HG03439 (cell line): Measurements from ENCODE around the gene GADL1.

Source experiments
- ATAC-seq: cut with Tn5 transposase; IDR thresholded peaks from one replicate; pipeline ENCODE4 v1.9.1; 2021; ENCODE audit warnings: mild to moderate bottlenecking, moderate library complexity; ENCODE audit not compliant: unreplicated experiment

GADL1 gene

DNA sequence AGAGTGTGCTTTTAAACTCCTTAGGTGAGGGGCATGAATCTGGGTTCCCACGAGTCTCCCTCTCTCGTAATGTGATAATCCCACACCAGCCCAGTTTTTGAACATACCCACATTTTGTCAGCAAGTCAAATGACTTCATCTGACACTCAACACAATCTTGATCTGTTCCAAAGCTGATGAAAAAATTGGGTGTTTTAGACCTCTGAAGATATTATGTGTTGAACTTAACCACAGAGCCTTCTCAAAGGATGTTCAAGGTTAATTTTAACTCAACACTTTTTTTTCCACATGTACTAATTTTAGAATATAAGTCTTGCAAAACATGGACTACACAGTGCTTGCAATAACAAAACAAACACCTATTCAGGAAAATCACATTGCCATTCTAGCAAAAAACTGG lies 164.9 kb downstream of the GADL1 start:
- ATAC-seq, result no peak

DNA sequence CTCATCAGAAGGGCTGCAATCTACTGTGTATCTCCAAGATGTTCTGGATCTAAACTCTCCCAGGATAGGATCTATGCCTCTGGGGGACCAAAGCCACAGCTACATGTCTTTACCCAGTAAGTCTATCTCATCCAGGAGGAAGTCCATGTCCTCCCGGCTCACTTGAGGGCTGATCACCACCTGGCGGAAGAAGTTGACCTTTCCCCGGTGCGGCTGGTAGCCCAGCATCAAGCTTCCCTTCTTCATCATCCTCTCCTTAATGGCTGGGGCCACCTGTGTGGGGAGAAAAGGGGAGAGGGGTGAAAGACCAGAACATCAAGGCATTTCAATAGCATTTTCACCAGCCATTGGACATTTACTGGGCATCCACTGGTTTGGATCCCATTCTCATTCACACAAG lies 166.3 kb downstream of the GADL1 start:
- ATAC-seq, result no peak

DNA sequence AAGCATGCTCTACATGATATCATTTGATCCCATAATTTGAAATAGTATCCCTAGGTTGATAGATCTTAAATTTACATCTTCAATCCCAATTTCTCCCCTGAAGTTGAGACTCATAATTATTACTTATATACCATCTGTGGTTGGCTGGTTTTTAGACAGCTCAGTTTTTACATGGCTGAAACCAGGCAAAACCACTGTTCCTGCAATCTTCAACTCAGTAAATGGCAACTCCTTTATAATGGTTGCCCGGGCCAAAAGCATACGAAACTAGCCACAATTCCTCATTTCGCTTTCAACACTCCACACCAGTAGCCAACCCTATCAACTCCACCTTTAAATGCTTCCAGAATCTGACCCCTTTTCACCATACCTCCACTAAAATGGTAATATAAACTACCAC lies 169.6 kb downstream of the GADL1 start:
- no peak for ATAC-seq

DNA sequence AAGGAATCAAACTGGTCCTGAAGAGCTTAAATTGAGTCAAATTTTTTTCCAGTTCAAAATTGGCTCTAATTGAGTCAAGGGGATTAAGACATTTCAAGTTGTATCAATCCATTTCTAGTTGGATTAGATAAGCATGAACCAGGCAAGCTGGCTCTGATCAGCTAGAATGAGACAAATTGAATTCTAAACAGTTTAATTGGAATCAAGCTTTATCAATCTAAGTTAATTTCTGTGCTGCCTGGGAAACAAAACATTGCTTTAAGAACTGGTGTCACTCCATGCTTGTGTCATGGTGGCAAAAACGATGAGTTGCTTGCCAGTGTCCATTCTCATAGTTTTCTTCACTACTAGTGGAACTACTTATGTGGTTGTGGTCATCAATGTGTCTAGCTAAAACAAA lies 171.2 kb downstream of the GADL1 start:
- ATAC-seq, result no peak

DNA sequence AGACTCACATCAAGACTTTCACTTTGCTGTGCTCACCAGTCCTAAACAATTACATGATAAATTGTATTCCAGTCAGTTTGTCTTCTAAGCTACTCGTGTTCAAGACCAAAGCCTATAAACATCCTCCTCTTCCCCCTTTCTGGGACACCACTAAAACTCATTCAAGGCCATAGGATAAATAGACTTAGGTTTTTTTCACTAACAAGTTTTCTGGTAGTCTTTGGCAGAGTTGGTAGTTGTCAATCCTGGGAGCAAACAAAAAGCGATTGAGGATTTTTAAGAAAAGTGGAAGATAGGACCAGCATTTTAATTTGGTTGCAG lies 173.2 kb downstream of the GADL1 start:
- ATAC-seq, result no peak

DNA sequence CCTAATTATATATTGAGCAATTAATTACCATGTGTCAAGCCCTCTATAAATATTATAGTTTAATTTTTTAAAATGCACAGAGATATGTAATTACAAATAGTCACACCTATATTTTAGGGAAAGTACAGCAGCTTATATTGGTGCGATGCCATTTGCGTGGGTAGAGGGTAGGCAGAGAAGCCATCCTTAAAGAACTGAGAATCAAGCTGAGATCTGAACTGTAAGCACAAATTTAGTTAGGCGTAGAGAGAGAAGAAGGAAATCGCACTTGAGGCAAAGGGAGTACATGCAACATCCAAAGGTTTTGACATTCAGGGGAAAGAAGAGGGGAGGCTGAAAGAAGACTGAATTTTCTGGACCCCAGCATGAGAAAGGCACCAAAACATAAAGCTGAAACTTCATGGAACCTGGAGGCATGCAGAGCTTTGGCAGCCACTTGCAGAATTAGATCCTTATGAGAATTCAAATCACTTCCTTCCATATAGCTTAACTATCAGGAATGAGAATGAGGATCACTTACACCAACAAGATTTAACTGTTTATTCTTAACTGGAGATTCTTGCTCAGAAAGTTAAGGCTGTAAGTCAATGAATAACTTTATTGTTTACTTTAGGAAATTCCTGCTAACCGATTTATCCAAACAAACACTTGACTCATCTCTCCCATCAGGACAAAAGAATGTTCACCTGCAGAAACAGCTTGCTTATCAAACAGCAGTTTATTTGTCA lies 173.7 kb downstream of the GADL1 start:
- no peak for ATAC-seq

DNA sequence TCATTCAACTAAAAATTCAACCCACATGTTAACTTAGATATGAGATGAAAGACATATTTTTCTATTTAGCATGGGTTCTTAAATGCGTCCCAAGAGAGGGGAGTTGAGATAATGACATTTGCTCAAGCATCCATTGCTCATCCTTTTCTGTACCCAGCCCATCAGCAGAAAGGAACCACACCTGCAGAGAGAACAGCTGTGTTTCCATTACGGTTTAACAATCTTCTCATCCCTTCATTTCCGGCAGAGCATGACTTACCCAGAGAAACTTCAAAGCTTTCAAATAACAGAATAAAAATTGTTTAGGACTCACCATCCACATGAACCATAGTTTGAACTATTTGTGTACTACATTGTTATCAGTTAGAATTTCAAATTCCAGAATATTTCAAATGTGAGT lies 174.9 kb downstream of the GADL1 start:
- no peak for ATAC-seq

DNA sequence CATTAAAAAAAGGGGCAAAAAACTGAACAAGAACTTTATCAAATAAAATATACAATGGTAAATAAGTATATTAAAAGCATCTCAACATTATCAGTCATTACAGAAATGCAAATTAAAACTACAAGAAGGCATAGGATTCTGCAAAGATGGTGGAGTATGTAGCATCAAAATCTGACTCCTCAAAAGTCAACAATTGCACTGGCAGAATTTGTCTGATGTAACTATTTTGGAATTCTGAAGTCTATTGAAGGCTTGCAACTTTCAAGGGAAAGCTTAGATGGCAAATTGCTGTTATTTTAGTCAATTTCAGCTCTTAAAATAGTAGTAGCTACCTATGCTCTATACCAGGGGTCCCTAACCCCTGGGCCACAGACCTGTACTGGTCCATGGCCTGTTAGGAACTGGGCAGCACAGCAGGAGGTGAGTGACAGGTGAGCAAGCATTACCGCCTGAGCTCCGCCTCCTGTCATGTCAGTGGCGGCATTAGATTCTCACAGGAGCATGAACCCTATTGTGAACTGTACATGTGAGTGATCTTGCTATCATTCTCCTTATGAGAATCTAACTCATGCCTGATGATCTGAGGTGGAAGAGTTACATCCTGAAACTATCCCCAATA lies 180.5 kb downstream of the GADL1 start:
- ATAC-seq, result no peak

DNA sequence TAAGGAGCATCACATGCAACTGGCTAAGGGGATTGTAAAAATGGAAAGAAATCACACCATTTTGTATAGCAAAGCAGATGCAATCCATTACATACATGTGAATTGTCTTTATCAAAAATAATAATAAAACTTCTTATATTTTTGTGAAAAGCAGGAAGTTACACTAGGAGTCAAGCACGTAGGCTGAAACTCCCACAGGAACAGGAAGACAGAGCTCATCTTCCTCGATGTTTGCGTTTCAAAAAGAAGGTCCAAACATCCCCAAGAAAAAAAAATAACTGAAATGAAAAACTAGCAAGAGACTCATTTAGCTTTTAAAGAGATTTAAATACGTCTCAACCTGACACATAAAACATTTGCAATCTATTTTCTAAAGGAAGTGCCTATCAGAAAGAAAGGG lies 181.5 kb downstream of the GADL1 start:
- ATAC-seq, result no peak

DNA sequence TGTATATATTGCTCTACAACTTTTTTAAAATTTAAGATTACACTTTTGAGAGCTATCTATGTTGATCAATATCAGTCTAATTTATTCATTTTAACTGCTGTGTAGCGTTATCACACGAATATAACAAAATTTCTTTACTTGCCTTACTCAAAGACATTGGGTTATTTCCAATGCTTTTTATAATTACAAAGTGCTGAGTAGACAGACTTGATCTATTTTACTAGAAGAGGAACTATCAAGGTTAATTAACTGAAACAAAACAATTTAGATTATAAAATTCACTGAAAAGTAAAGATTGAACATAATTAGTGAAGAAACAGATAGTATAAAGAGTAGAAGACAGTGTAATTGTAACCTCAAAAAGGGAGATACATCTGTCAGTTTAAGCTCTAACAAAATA lies 182.6 kb downstream of the GADL1 start:
- no peak for ATAC-seq

DNA sequence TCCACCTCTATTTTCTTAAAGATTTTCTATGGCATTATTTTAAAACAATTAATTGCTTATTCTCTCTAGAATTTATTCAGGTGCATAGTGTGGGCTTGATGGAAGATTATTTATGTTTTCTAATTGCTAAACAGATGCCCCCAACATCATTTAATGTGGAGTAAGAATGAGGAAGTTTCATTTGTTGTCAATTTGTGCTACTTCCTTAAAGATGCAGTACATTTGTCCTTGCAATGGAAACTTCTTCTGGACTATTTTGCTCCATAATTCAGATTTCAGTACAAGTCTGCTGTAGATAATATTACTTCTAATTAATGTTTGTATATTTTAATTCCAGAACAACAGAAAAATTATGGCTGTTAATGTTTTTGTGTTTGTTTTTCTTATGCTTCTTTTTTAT lies 183.3 kb downstream of the GADL1 start:
- no peak for ATAC-seq

DNA sequence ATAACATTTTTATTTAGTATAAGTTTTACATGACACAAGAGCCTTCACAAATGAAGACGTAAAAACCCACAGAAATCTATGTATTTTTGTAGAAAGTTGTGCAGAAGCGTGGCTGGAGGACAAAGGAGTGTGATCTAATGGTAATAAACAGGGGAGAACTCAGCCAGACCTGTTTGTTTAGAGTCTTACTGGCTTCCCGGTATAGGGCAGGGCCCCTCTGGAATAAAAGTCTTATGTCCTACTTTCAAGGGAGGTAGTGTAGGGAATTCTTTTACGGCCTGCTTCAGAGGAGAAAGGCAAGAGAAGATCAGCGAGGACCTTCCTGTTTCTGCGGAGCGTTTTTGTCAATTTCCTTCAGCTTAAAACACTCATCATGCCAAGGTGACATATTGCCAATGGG lies 184.4 kb downstream of the GADL1 start:
- no peak for ATAC-seq

DNA sequence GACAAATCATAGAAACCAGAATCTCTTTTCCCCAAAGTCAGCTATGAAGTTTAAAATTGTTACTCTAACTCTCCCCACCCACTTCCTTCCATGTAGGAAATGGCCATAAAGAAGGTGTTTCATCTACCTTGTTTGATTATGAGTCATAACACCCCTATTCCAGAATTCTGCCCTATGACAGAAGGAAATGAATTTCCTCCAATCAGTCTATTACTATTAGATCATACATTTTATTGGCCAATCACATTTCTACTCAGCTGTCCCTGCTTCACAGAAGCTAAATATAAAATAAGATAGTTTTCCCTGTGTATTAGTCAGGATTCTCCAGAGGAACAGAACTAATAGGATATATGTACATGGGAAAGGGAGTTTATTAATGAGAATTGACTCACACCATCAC lies 186.0 kb downstream of the GADL1 start:
- no peak for ATAC-seq

DNA sequence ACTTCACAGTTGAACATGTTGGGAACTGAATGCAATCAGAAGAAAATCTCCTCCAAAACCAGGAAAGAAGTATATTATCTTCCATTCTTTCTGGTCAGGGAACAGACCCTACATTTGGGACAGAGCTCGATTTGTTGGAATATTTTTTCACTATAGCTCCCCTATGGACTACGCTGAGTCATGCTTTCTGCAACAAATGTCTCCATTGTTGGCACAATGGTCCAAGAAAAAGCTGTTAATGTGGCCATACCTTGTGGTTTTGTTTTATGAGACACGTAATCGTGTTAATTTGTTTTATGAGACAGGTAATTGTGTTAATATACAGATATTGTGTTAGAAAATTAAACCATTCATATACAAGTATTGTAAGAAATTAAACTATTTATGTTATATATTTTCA lies 186.6 kb downstream of the GADL1 start:
- no peak for ATAC-seq

DNA sequence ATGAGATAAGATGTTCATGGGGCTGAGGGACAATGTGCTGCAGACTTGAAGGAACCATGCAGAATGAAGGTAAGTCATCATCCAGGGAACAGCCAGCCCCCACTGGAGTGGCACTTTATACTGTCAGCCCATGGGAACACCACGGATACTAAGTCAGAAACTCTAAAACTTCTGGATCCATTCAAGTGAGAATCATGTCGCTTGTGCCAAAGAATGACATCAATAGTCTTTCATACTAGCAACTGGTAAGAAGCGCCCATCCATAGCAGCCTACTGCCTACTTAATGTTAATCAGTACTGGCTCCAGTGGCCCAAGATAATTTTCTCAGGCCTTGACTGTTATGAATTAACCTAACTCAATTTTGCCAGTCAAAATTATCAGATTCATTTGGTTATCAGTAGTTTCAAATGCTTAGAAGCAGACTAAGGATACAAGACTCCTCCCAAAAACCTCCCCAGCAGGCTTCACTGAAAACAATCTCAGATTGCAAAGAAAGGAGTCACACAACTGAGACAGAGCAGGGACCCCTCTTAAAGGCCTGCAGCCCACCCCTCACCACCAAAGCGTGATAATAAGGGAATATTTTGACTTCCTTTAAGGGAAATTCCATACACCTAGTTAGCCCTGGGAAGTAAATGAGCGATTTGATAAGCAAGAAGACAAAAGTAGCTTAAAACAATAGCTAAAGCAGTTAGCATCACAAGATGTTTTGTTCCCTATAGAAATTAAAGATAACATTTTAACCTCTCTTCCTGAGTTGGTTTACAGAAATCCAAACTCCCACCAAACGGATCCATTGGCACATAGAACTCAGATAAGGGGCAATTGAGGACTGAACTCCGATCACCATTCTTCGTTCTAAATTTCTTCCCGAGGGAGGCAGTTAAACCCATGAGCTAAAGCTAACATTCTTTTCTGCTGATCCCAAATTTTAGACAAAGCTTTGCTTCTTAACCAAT lies 189.2 kb downstream of the GADL1 start:
- no peak for ATAC-seq

DNA sequence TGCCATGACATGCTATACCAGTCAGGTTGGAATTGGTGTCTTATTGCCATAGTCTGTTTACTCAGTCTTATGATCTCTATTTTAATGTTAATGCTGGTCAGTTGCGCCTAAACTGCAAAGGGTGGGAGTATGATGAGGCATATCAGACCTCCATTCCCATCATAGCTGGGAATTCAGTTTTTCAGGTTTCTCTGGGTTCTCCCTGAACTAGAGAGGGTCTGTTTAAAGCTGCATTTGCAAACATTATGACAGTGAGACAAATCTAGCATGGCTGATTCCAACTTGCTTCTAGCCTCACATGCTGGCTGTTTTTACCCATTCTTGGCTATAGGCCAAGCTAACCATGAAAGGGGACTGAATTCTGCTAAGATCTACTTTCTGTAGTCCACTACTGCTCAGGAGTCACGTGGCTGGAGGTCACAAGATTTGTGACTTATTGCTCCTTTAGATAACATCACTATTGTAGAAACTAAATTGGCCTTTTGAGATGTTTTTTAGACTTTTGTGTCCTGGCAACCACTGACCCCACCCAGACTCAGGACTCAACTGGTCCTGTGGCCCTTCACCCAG lies 191.5 kb downstream of the GADL1 start:
- ATAC-seq, result no peak

DNA sequence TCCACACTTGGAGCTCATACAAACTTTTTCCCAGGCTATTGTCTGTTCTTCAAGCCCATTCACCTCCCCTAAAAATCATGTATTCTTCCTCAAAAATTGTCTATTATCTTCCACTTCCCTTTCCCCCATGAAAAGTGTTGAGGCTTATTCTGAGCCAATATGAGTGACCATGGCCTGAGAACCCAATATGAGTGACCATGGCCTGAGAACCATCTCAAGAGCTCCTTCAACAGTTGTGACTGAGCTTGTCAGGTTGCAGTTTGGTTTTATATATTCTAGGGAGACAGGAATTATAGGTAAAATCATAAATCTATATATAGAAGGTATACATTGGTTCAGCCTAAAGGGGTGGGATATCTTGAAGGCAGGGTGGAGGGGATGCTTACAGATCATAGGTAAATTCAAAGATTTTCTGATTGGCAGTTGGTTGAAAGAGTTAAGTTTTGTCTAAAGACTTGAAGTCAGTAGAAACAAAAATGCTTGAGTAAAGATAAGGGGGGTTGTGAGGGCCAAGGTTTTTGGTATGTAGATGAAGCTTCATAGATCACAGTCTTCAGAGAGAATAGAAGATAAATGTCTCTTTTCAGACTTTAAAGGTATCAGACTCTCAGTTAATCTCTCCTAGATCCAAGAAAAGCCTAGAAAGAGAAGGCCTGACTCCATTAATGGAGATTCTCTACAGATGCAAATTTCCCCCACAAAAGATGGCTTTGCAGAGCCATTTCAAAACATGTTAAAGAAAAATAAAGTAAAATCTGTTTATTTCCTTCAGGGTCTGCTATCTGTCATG lies 192.2 kb downstream of the GADL1 start:
- ATAC-seq, result no peak

DNA sequence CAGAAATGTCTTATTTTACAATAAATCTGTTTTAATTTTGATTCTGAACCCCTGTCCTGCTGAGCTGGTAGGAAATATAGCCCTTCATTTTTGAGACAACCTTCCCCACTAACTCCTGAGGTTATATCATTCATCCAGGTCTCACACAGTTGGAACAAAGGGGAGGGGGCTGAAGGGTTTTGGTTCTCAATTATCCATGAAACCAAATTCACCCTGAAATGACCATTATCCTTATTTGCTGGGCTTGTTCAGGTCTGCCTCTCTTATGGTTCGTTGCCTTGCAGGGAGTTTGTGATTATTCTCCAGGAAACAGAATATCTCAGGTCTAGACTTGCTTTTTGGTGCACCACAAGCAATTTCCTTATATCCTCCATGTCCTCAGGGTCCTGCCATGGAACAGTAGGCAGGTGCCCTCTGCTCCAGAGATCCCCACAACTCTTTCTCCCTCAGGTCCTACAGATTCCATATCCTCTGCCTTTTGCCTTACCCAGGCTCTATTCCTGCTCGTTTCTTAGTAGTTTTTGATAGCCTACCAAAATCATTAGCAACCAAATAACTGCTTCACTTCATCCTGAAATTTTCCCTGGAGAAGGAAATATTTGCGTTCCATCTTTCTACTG lies 193.6 kb downstream of the GADL1 start:
- ATAC-seq, result no peak

DNA sequence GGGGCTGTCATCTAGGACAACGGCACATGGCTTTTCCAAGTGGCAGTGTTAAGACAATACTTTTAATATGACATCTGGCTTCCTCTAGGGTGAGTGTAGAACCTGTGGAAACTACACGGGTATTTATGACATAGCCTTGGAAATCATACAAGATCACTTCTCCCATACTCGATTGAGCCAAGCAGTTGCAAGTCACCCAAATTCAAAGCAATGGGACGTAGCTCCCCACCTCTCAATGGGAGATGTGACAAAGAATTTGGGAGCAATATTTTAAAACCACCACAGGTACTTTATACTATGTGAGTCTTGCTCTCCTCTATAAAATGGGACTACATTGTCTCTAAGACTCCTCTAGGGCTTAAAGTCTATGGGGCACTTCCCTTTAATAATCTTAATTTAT lies 194.5 kb downstream of the GADL1 start:
- no peak for ATAC-seq

DNA sequence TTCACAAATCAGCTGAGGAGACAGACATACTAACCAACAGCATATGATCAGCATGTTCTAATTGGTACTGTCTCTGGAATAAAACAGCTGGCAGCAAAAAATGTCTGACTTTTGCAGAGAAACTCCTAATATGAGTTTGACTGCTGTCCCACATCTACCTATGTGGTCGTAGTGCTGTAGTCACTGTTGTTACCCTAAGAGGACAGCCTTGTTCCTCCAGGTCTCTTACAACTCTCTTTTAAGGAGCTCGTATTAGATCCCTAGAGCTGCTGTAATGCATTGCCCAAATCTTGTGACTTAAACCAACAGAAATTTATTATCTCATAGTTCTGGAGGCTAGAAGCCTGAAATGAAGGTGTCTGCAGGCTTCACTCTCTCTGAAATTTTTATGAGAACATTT lies 195.9 kb downstream of the GADL1 start:
- no peak for ATAC-seq
